Endothelial cell of umbilical vein (primary cell): ENCODE measurements around the gene WDR37.

Experiments
- CTCF ChIP-seq, 2 donors: IDR thresholded peaks; 1 replicate in 1 of 2; 2 replicates in 1 of 2; pipeline ENCODE4 v1.5.1; 2011; ENCODE audit warnings: low read length in 2 of 2, mild to moderate bottlenecking in 2 of 2, moderate library complexity in 2 of 2, control low read depth in 1 of 2, inconsistent platforms in 1 of 2, low read depth in 1 of 2; ENCODE audit not compliant: insufficient read depth in 1 of 2; ENCODE audit errors: extremely low read depth in 1 of 2
- EZH2 ChIP-seq: IDR thresholded peaks from 2 replicates; pipeline ENCODE4 v1.6.1; 2012; ENCODE audit warnings: borderline replicate concordance, low read depth, mild to moderate bottlenecking, moderate library complexity, low read length, inconsistent platforms; ENCODE audit not compliant: severe bottlenecking
- FOS ChIP-seq: IDR thresholded peaks from 2 replicates; pipeline ENCODE4 v1.6.1; 2011; ENCODE audit warnings: mild to moderate bottlenecking, low read length, moderate library complexity, borderline replicate concordance; ENCODE audit not compliant: insufficient read depth
- GATA2 ChIP-seq: IDR thresholded peaks from 2 replicates; pipeline ENCODE4 v1.7.0; 2011; ENCODE audit warnings: low read depth, mild to moderate bottlenecking, moderate library complexity, mixed read lengths, low read length; ENCODE audit not compliant: insufficient read length, insufficient read depth
- JUN ChIP-seq: IDR thresholded peaks from 2 replicates; pipeline ENCODE4 v1.6.1; 2011; ENCODE audit warnings: borderline replicate concordance, low read depth; ENCODE audit not compliant: insufficient read length, insufficient read depth
- POLR2A ChIP-seq: IDR thresholded peaks from 2 replicates; pipeline ENCODE4 v1.6.1; 2012; ENCODE audit warnings: low read depth, mild to moderate bottlenecking, control low read depth, low read length
- POLR2AphosphoS5 ChIP-seq: IDR thresholded peaks from 2 replicates; pipeline ENCODE4 v1.6.1; 2012; ENCODE audit warnings: low read depth, mild to moderate bottlenecking, control low read depth, low read length, moderate library complexity; ENCODE audit not compliant: insufficient read depth

GRCh38 chr10:1180071-1180730 is 124.0 kb downstream of the WDR37 start:
- TF ChIP-seq CTCF (IDR thresholded peaks at IDR 0.05; ENCODE audit: extremely low read depth in 1 of 2, insufficient read depth in 1 of 2, low read depth in 1 of 2, low read length in 2 of 2) (no peak), GATA2 (no peak), JUN (no peak), POLR2AphosphoS5 (no peak), POLR2A (no peak), EZH2 (no peak), FOS (no peak)
